ENCODE results near the gene TMEM225B.
"Not testable (repeated sequence)": the region's sequence is repeated elsewhere in the genome, so short reads cannot be mapped to it uniquely, and the experiment has no call there.

The TMEM225B gene

GRCh38 chr7:99579956-99580777, 17.9 kb upstream of the TMEM225B start:
- DNase-seq: no peak

- DNase-seq: not testable (repeated sequence)
Observed at GRCh38 chr7:99580778-99581332, 17.2 kb upstream of the TMEM225B start.

DNA sequence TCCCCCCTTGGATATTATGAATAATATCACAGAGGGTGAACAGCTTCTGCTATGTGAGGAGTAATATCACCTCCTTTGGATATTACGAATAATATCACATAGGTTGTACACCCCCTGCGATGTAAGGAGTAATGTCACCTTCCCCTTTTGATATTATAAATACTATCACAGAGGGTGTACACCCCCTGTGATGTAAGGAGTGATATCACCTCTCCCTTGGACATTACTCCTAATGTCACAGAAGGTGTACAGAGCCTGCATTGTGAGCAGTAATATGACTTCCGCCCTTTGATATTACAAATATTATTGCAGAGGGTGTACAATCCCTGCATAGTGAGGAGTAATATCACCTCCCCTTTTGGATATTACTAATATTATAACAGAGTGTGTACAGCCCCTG, 9.2 kb upstream of the TMEM225B start:
- no peak for DNase-seq

GRCh38 chr7:99594948-99595745, 2.9 kb upstream of the TMEM225B start:
- DNase-seq: no peak

DNA sequence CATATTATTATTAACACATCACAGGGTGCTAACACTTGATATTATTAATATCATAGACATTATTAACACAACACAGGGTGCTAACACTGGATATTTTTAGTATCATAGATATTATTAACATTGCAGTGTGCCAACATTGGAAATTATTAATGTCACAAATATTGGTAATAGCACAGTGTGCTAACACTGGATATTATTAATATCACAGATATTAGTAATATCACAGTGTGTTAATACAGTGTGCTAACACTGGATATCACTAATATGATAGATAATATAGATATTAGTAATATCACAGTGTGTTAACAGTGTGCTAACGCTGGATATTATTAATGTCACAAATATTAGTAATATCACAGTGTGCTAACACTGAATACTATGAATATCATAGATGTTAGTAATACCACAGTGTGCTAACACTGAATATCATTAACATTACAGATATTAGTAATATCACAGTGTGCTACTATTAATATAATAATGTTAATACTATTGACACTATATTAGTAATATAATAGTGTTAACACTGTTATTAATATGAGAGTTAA, 1.6 kb upstream of the TMEM225B start:
- no peak for DNase-seq

DNA sequence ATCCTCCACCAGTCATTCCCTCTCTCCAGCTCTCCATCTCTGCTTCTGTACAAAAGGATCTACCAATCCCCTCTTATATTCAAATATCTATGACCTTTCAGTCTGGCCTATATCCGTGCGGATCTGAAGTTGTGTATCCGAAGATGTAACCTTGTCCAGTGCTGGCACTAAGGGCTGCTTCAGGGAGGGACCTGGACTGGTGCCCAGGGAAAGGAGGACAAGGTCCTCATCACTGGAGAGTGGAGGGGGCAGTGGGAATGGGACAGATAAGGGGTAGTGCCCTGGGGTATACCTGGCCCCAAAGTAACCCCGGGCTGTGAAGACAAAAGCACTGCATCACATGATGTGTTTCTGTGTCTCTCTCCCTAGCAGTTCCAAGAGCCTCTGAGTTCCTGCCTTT, 1.8 kb downstream of the TMEM225B start:
- no peak for DNase-seq

DNA sequence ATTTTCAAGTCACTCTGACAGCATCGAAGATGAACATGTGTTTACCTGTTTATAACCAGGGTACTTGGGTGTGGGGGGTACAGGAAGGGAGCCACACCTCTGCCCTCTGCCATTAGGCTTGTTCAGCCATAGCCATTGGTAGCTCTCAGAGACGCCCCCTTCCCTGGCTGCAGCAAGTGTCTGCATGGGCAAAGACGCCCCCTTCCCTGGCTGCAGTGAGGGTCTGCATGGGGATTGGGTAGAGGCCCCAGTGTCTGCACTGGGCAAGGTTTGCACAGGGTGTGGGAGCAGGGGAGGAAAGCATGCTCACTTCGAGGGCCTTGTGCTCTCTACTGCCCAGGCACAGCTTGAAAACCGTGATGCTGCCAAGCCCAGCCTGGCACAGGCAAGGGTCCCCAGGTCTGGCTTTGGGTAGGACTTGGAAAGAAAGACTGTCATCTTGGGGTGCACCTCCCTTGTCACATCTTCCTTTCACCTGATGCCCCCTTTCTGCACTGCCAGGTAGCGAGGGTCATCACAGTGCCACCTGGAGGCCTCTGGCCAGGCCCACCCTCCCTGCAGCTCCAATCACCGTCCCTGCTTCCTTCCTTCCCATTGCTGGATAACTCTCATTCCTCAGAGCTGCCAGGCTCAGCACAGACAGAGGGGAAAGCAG, 3.7 kb downstream of the TMEM225B start:
- no peak for DNase-seq

- no peak for DNase-seq
Observed at GRCh38 chr7:99605527-99605926, 7.5 kb downstream of the TMEM225B start.

DNA sequence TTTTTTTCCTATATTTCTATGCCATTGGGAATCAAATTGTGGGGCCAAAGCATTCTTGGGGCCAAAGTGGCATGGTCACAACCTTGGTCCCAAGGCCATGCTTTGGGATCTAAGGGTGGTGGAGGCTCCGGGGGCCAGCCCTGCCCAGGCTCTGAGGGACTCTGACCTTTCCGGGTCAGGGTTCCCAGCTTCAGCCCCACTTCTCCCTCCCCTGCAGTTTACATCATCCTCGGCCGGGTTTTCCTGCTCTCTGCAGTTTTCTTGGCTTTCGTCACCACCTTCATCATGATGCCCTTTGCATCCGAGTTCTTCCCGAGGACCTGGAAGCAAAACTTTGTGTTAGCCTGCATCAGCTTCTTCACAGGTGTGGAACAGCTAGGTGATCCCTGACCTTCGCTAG, 8.5 kb downstream of the TMEM225B start:
- no peak for DNase-seq

DNA sequence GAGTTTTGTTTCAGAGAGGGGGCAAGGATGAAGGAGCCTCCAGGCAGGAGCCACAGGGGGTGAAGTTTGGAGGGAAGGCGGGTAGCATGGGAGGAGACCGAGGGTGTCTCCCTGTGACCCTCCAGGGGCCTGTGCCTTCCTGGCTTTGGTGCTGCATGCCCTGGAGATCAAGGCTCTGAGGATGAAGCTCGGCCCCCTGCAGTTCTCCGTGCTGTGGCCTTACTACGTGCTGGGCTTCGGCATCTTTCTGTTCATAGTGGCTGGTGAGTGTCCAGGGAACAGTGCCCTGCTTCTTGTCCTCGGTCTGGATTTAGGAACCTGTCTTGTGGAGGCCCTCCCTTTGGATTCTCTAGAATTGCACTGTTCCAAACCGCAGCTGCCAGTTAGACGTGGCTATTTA, 9.5 kb downstream of the TMEM225B start:
- DNase-seq: no peak

DNA sequence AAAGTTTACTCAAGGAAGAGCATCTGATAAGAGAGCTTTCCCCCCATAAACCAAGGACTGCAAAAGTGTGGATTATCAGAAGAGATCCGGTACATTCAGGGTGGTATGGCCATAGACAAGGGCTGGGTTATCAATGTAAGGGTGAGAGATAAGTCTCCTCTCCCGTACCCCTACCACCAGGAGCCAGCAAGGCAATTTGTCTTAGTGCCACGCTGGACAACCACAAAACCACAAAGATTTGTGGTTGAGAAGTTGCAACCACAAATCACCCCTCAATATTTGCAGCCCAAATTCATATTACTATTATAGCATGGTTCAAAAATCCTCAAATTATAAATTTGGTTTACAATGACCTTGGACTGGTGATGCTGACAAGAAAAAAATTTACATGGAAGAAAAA, 16.4 kb downstream of the TMEM225B start:
- DNase-seq: no peak

DNA sequence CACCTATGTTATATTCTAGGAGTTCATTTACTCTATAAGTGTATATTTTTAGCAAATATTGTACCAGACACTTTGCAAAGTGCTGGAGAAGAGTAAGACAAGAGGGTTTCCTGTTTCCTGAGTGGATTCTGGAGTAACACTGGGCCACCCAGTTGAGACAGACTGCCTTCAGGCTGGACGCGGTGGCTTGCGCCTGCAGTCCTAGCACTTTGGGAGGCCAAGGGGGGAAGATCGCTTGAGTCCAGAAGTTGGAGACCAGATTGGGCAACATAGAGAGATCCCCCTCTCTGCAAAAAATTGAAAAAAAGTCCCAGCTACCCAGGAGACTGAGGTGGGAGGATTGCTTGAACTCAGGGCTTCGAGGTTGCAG, 17.9 kb downstream of the TMEM225B start:
- DNase-seq: no peak

DNA sequence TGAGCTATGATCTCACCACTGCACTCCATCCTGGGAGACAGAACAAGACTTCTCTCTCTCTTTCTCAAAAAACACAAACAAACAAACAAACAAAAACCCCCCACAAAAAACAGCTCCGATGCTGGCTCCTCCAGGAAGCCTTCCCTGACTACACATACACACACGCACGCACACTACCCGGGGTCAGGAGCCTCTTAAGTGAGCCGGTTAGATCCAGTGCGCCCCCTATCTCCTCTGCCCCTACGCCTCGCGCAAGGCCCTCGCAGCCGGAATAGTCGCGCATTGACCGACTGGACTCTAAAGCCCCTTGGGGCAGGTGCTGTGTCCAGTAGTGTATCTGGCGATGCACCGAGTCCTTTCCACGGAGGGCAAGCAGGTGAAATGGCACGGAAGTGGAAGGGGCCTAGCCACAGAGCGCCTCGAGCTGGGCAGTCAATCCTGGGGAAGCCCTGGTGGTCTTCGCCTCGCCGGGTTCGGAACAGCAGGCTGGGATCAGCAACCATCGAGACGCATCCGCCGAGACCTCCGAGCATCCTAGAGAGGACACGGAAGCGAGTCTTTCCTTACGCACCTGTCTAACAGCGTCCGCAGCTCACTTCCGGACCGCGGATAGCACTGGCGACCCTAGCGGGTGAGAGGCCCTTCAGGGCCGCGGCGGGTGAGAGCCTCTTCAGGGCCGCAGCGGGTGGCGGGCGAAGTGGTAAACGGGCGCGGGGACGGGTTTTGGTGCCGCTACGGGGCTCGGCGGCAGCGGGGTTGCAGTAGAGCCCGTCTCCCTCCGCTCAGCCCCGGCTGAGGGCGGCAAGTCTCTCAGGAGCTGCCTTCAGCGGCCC, 18.5 kb downstream of the TMEM225B start, which contains the start of gene ZSCAN25:
TSS of gene ZSCAN25 (plus strand) at position 588 of the 833 bp plus-strand sequence. CDS start 2,661 bp downstream, outside the sequence.
- peak; percentile 82 for DNase-seq

- DNase-seq: no peak
Observed at GRCh38 chr7:99617192-99617781, 19.2 kb downstream of the TMEM225B start.

GRCh38 chr7:99618726-99619125, 20.7 kb downstream of the TMEM225B start:
- no peak for DNase-seq

- DNase-seq: no peak
Observed at GRCh38 chr7:99619571-99620130, 21.6 kb downstream of the TMEM225B start.

DNA sequence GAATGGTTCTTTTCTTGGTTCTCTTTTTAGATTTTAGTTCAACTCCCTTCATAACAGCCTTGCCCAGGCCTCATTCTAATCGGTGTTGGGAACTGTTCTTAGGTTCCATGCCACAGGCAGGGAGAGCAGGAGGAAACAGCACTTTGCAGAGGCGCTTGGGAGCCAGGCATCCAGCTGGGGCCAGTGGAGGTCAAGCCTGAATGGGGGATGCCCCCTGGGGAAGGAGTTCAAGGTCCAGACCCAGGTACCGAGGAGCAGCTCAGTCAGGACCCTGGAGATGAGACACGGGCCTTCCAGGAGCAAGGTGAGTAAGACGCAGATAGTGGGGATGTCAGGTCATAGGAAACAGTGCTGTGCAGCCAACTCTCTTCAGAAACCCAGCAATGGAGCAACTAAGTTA, 23.2 kb downstream of the TMEM225B start:
- DNase-seq: no peak

DNA sequence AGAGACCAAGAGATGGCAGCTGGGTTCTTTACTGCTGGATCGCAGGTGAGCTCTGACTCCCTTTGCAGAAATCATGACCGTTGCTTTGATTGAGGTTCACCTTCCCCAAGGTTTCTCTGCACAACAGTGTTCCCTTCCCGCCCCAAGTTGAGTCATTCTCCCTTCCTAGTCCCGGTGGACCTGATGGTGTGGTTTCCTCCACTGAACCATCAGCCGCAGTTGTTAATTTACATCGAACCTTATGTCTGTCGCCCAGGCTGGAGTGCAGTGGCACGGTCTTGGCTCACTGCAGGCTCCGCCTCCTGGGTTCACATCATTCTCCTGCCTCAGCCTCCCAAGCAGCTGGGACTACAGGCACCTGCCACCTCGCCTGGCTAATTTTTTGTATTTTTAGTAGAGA, 24.5 kb downstream of the TMEM225B start:
- DNase-seq: no peak

DNA sequence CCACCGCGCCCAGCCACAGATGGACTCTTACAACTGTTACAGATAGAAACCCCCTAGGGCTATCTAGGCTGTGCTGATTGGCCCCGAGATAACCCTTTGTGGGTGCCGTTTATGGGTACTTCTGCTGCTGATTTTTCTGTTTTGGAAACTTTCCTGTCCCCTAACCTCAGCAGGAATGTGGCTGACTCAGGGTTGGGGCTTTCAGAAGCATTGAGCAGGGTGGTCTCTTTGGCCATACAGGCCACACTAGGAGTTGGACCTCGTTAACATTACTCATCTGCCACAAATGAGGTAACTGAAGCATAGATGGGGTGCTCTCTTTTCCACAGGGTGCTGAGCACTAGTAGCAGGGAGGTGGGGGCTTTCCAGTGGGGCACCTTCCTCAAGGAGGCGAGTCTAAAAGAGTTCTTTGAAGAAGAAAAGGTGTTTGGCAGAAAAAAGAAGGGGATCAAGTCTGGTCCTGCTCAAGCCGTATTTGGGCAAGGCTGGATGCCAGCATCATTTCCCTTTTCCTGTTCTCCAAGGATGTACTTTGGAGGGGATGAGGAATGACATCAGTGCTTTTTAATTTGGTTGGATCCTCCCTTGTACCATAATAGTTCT, 25.1 kb downstream of the TMEM225B start:
- no peak for DNase-seq

GRCh38 chr7:99623702-99624447, 25.8 kb downstream of the TMEM225B start:
- no peak for DNase-seq
